ENCODE measurements around the gene NRAP.

NRAP gene

GRCh38 chr10:113630929-113631533 is 32.8 kb downstream of the NRAP start:
- no peak for DNase-seq

GRCh38 chr10:113628607-113629153 is 35.2 kb downstream of the NRAP start:
- DNase-seq, result no peak

DNA sequence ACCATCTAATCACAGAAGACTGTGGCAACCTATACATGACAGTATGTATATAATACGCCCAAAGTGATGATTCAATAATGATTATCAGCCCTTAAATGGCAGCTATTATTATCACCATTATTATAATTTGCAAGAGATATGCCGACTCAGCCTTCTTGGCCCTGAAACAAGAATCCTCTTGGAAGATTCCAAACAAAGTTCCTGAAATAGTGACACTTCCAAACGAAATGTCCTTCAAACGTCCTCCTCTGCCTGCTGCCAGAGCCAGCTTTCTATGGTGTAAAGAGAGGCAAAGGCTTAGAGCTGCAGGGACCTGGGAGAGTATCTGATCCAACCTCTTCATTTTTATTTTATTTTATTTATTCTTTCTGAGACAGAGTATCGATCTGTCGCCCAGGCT is 36.0 kb downstream of the NRAP start:
- no peak for DNase-seq

DNA sequence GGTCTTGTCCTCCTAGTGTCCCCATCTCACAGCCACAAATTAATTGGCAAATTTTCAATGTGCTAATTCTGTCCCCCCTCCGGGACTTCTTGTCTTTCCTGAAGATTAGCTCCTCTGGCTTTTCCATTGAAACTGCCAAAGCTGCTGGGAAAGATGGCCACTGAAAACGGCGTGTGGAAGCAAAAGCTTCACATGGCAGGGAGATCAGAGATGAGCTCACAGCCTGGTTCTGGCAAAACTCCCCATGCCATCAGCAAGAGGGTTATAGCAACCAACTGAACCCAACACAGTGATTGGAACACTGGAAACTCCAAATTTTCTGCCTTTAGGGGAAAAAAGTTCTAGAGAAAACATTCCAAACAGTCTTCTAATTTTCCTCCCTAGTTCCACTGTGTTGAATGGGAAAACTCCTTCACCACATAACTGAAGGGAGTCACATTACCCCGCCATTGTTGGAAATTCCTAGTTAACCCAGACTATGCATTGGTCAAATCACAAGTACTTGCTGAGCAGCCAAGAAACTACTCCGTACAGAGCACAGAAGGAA is 37.0 kb downstream of the NRAP start:
- no peak for DNase-seq

DNA sequence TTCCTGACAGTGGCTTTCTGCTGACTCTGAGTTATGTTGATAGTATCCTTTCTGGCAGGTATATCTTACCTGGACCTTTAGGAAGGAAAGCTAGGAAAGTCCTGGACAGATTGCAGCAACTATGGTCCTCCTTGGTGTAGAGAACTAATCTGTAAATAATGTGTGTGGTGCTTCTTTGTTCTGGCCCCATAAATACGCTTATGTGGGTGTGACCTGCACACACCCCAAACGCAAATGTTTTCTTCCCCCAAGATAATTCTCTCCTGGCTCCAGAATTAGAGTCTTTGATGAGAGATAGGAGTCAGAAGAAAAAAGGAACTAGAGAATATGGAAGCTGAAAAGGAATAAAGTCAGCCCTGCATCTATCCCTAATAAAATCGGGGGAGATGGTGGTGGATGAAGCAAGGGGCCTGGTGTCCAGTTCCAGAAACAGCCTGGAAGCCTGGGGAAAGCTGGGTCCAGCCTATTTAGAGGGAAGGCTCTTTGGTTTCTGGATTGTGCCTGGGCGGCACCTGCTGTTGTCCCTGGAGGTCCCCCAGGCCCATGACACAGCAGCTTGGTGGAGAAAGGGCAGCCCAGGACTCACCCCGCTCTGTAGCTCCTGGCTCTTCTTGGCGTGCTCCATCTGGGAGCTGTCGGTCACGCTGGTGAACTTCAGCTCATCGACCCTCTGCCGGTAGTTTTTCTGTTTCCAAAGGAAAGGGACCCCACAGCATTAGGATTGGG is 38.2 kb downstream of the NRAP start:
- DNase-seq, result no peak

- no peak for DNase-seq
Measured at GRCh38 chr10:113622831-113623230, 41.0 kb downstream of the NRAP start.

DNA sequence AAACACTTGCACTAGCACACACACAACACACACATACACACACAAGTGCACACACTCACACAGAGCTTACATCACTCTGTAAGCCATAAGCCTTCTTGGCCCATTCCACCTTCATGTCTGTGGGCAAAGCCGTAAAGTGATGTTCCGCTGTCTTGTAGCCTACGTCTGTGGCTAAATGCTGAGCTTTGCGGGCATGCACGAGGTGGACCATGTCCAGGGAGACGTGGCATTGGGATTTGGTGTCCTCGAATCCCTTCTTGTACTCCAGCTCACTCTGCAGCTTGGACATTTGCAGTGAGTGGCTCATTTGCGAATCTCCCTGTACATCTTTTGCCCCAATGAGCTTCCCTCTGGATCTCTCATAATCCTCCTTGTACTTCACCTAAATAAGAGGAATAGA is 42.0 kb downstream of the NRAP start:
- DNase-seq, result no peak

DNA sequence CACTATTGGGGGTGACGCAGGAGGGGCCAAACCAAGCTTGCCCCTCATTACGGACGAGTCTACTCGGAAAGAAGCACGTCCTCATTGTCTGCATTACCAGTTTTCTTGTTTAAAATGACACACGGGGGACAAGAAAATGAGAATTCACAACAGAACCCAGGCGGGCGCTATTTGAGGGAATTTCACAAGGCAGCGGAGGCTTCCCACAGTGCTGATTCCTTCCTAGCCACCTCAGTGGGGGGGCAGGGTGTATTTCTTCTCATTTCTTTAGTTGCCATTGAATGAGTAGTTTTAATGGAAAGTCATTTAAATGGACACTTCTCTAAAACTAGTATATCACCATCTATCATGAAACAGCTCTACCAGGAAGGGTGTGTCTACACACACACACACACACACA is 42.9 kb downstream of the NRAP start:
- DNase-seq, result no peak

DNA sequence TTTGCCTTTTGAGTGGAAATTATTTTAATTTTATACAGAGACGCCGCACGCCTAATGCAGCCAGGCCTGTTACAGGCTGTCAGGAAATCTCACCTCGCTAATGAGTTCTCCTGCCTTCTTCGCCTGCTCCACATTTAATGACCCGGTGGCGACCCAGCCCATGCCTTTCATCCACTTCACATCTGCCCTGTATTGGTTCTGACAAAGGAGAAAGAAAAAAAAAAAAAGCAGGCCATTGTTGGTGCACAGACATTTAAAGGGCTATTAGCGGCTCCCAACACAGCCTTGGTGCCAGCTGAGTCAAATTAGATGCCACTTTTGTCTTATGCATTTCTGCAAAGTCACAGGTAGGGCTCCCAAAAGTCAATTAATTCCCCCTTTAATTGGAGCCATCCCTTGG is 43.3 kb downstream of the NRAP start:
- no peak for DNase-seq

GRCh38 chr10:113619401-113619800 is 44.4 kb downstream of the NRAP start:
- DNase-seq, result no peak

- DNase-seq, result no peak
Measured at GRCh38 chr10:113618338-113618737, 45.5 kb downstream of the NRAP start.

- no peak for DNase-seq
Measured at GRCh38 chr10:113617086-113617485, 46.8 kb downstream of the NRAP start.

DNA sequence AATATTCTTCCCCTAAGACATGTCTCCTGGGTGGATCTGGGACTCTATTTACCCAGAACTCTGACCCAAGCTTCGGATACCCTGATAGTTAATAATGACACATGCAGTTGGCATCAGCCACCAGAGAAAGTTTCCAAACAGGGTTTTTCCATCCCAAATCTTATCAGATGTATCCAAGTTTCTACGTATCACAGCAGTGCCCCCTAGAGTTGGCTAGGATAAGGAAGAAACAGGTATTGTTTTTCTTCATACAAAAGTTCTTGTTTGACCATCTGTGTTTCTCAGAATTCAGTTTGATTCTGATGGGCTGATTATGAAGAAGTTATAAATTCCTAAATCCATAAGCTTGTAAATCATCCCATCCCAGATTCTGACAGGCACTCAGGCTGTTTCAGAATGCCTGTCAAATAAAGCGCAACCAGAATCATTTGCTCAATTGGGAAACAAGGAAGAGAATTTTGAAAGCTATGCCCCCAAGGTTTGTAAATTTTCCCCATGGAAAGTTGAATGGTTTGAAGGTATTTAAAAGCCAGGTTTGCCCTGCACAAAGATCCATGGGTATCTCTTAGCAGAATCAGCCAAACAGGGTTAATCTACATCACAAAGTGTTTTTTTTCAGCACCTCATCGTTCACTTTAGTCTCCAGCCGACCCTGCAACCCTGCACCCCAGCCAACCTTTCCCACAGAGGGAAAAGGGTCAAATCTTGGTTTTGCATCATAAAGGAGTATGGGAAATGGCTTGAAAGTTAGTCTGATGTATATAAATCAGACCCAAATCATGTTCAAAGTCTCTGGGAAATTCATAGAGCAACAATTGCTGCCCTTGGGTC is 47.4 kb downstream of the NRAP start:
- peak; percentile 7 for DNase-seq

- DNase-seq, result no peak
Measured at GRCh38 chr10:113613977-113614690, 49.7 kb downstream of the NRAP start.

DNA sequence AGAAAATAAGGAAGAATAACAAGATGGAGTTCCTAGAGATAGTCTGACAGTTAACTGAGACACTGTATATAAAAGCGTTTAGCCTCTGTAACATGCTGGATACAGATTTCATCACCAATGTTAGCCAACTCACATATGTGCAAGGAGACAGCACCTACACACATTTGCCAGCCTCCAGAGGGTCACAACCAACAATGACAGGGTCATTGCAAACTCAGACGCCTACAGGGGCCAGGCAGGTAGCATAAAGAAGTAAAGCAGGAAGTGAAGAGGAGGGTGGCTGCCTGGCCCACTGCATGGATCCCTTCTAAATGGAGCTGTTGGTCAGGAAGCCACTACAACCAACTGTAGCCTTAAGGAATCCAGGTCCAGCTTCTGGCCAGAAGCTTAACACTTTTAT is 50.4 kb downstream of the NRAP start:
- no peak for DNase-seq

- no peak for DNase-seq
Measured at GRCh38 chr10:113612154-113612553, 51.7 kb downstream of the NRAP start.

GRCh38 chr10:113610631-113611601 is 52.9 kb downstream of the NRAP start:
- no peak for DNase-seq

GRCh38 chr10:113609704-113610108 is 54.1 kb downstream of the NRAP start:
- peak; percentile 4 for DNase-seq

GRCh38 chr10:113605268-113605978 is 58.4 kb downstream of the NRAP start:
- DNase-seq, result no peak

DNA sequence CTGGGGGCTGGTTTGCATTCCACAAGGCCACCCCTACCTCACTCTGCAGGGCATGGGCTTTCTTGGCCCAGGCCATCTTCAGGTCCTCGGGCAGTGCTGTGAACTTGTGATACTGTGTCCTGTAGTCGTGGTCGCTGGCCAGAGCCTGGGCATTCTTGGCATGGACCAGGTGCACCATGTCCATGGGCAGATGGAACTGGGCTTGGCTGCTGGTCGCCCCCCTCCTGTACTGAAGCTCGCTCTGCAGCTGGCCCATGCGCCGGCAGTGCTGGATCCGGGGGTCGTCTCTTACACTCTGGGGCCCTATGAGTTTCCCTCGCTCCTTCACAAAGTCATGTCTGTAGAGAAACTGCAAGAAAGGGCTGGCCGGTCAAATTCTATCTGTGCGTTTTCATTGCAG is 59.3 kb downstream of the NRAP start:
- DNase-seq, result no peak

Data from fibroblast of skin of right quadriceps (primary cell).